ENCODE results near the gene ELP5.

ELP5 gene

DNA sequence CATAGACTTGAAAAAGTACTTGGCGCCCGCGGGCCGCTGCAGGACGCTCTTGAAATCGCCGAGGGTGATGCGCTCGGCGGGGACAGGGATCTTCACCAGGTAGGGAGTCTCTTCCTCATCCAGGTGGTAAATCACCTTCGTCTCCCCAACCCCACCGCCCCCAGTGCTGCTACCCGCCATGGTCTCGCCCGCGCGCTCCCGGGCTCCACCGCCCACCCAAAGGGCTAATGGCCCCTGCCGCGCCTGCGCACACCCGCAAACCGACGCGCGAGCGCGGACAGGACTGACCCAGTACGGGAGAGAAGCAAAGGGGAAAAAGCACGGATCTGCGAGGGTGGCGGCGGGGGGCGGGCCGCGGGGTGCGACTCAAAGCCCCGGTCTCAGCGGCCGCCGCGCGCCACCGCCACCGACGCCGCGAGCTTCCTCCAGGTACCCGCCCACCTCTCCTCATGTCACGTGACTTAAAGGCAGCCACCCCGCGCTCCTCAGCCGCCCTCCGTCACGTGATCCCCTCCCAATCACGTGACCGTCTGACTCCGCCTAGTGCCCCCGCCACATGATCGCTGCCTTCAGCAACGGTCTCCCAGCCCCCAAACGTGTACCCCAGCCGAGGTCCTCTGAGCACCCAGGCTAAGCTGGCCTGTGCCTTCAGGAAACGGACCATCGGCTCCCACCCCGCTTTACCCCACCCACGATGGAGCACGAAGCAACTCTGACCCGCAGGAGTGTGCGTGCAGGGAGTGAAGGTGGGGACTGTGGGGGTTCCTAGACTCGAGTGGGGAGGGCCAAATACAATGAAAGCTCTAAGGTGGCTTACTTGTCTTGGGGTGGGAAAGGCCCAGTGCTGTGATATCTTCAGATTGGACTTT, 17.7 kb upstream of the ELP5 start, which contains the start of gene DVL2 (continued):
- TF ChIP-seq HOXA7 (CRISPR knock-in tag; IDR thresholded peaks at IDR 0.05; ENCODE audit: borderline replicate concordance) (no peak), ZNF138 (tag by site-specific recombination; IDR thresholded peaks at IDR 0.05; ENCODE audit: borderline replicate concordance) (peak; percentile 86; the same call in 1 of the 2 replicates), KLF10 (tag by site-specific recombination; IDR thresholded peaks at IDR 0.05) (peak; percentile 94), ZNF426 (tag by site-specific recombination; IDR thresholded peaks at IDR 0.05) (no peak), REPIN1 (tag by site-specific recombination; IDR thresholded peaks at IDR 0.05; ENCODE audit: low read depth) (peak; percentile 86; the same call in 1 of the 2 replicates), ZNF211 (tag by site-specific recombination; IDR thresholded peaks at IDR 0.05; ENCODE audit: low read depth) (no peak), FEZF1 (tag by site-specific recombination; IDR thresholded peaks at IDR 0.05) (peak; percentile 44; the same call in 1 of the 2 replicates), OSR2 (tag by site-specific recombination; IDR thresholded peaks at IDR 0.05) (peak; percentile 36; the same call in 1 of the 2 replicates), ZNF350 (tag by site-specific recombination; IDR thresholded peaks at IDR 0.05) (no peak), ZNF221 (tag by site-specific recombination; IDR thresholded peaks at IDR 0.05; ENCODE audit: borderline replicate concordance) (peak; percentile 91; the same call in 1 of the 2 replicates), ZNF530 (tag by site-specific recombination; IDR thresholded peaks at IDR 0.05; ENCODE audit: low read depth) (peak; percentile 69; the same call in 1 of the 2 replicates), ZBTB11 (tag by site-specific recombination; conservative IDR thresholded peaks at IDR 0.05; ENCODE audit: low read depth) (peak; percentile 21), ZNF548 (tag by site-specific recombination; IDR thresholded peaks at IDR 0.05) (no peak), ZNF785 (tag by site-specific recombination; IDR thresholded peaks at IDR 0.05) (no peak; the same call in 1 of the 2 replicates), ZNF202 (tag by site-specific recombination; IDR thresholded peaks at IDR 0.05; ENCODE audit: borderline replicate concordance) (peak; percentile 81; the same call in 1 of the 2 replicates), ZNF391 (tag by site-specific recombination; IDR thresholded peaks at IDR 0.05; ENCODE audit: borderline replicate concordance, low read depth) (peak; percentile 86; the same call in 1 of the 2 replicates), ZBTB21 (tag by site-specific recombination; IDR thresholded peaks at IDR 0.05) (peak; percentile 69), ZNF48 (tag by site-specific recombination; IDR thresholded peaks at IDR 0.05) (no peak), GLIS1 (tag by site-specific recombination; IDR thresholded peaks at IDR 0.05) (peak; percentile 79), ZNF23 (tag by site-specific recombination; IDR thresholded peaks at IDR 0.05; ENCODE audit: borderline replicate concordance) (peak; percentile 65; the same call in 1 of the 2 replicates), ZNF266 (tag by site-specific recombination; IDR thresholded peaks at IDR 0.05; ENCODE audit: low read depth) (no peak), MZF1 (tag by site-specific recombination; IDR thresholded peaks at IDR 0.05; ENCODE audit: borderline replicate concordance) (no peak), ZNF639 (tag by site-specific recombination; IDR thresholded peaks at IDR 0.05) (peak; percentile 67), MYNN (tag by site-specific recombination; IDR thresholded peaks at IDR 0.05; ENCODE audit: borderline replicate concordance) (peak; percentile 68; the same call in 1 of the 2 replicates), ZNF140 (tag by site-specific recombination; IDR thresholded peaks at IDR 0.05) (no peak; the same call in none of the 2 replicates), SCRT1 (tag by site-specific recombination; IDR thresholded peaks at IDR 0.05; ENCODE audit: borderline replicate concordance) (no peak), ZNF514 (tag by site-specific recombination; IDR thresholded peaks at IDR 0.05) (no peak), ZBTB44 (tag by site-specific recombination; IDR thresholded peaks at IDR 0.05) (0 out of 2 replicates have a peak, but pooled peaks have one; percentile 27), ZNF133 (tag by site-specific recombination; IDR thresholded peaks at IDR 0.05) (no peak), SALL2 (tag by site-specific recombination; IDR thresholded peaks at IDR 0.05; ENCODE audit: borderline replicate concordance) (no peak), ZNF76 (tag by site-specific recombination; IDR thresholded peaks at IDR 0.05; ENCODE audit: borderline replicate concordance, low read depth) (peak; percentile 77; the same call in 1 of the 2 replicates), BCL11A (tag by site-specific recombination; IDR thresholded peaks at IDR 0.05; ENCODE audit: low read depth) (no peak), KLF9 (tag by site-specific recombination; IDR thresholded peaks at IDR 0.05; ENCODE audit: low read depth) (peak; percentile 99), ZNF132 (tag by site-specific recombination; IDR thresholded peaks at IDR 0.05; ENCODE audit: borderline replicate concordance) (no peak)
